Fibroblast of skin of scalp (primary cell): ENCODE measurements around the gene ZNF385B.

Source experiments
- DNase-seq: peaks from one replicate; pipeline ENCODE4 v3.0.0-alpha.2; 2013

The ZNF385B gene

GRCh38 chr2:179432751-179433150 lies 428.7 kb downstream of the ZNF385B start:
- DNase-seq, result no peak

DNA sequence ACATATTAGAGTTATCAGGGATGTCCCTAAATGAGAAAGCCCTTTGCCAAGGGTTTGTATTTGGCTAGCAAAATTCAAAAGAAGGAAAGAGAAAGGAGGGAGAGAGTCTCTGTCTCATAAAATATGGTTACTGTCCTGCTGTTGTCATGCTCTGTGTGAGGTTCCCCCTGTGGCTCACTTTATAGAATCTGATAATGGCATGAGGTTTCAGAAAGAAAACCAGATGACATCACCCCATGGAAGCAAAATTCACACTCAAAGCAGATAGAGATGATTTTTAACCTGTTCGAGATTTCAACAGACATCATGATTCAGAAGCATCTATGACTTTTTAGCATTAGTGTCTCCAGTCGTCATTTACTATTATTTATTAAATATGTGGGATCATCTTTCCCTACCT lies 431.8 kb downstream of the ZNF385B start:
- DNase-seq, result no peak

GRCh38 chr2:179429060-179429471 lies 432.3 kb downstream of the ZNF385B start:
- no peak for DNase-seq

GRCh38 chr2:179428649-179429048 lies 432.8 kb downstream of the ZNF385B start:
- DNase-seq, result no peak

GRCh38 chr2:179427065-179427464 lies 434.3 kb downstream of the ZNF385B start:
- no peak for DNase-seq

DNA sequence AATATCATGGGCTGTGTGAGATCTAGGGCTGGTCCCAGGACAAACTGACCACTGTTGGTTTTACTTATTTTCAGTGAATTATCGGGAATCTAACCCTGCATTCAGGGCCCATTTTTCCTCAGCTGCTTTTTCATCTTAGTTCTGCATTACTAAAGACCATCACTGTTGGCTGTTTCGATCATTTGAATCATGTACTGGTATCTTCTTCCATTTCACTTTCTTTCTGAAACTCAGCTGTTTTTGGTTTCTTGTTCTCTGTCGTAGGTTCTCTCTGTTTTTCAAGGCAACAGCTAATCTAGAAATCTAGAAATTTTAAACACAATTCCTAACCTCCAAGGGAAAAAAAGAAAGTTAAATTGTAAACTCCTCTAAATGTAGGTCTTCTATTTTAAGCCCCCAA lies 436.8 kb downstream of the ZNF385B start:
- DNase-seq, result no peak

- peak; percentile 67 for DNase-seq
Measured at GRCh38 chr2:179422037-179422643, 439.3 kb downstream of the ZNF385B start.

GRCh38 chr2:179417436-179417949 lies 443.9 kb downstream of the ZNF385B start:
- no peak for DNase-seq

- DNase-seq, result peak; percentile 10
Measured at GRCh38 chr2:179412112-179412511, 449.3 kb downstream of the ZNF385B start.

GRCh38 chr2:179410552-179411356 lies 450.7 kb downstream of the ZNF385B start:
- DNase-seq, result peak; percentile 65

GRCh38 chr2:179403624-179404023 lies 457.8 kb downstream of the ZNF385B start:
- no peak for DNase-seq

DNA sequence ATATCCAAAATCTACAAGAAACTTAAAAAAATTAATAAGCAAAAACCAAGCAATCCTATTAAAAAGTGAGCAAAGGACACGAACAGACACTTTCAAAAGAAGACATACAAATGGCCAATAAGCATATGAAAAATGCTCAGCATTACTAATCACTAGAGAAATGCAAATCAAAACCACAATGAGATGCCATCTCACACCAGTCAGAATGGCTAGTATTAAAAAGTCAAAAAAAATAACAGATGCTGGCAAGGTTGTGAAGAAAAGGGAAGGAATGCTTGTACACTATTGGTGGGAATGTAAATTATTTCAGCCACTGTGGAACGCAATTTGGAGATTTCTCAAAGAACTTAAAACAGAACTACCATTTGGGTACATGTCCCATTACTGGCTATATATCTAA lies 467.9 kb downstream of the ZNF385B start:
- DNase-seq, result peak; percentile 64
